Right kidney (tissue), 1 donor: ENCODE results near the gene VPS13D.

Source experiments
- DNase-seq: peaks from one replicate; pipeline ENCODE4 v3.0.0-alpha.2; 2016

Gene VPS13D

GRCh38 chr1:12556368-12556930, 326.6 kb downstream of the VPS13D start:
- DNase-seq: peak; percentile 54

- no peak for DNase-seq
Observed at GRCh38 chr1:12556957-12557935, 327.4 kb downstream of the VPS13D start.

- no peak for DNase-seq
Observed at GRCh38 chr1:12561121-12561520, 331.3 kb downstream of the VPS13D start.
